Stomach (tissue), 4 donors: ENCODE data around the gene ZNF860.

Experiments
- POLR2A ChIP-seq, 4 donors: fragments of 450-650 bp; IDR thresholded peaks; one replicate each; pipeline ENCODE4 v1.6.1; 2016; ENCODE audit warnings: antibody characterized with exemption in 4 of 4, control low read depth in 2 of 4, mild to moderate bottlenecking in 1 of 4, moderate library complexity in 1 of 4
- TF ChIP-seq, protein P1 (sequence below), 7 experiments: fragments of 450-650 bp in 4 of 7; fragments of 200-600 bp in 3 of 7; sonication (generic) in 3 of 7; IDR thresholded peaks; one replicate each; pipeline ENCODE4 v1.5.1; 2016 to 2019; ENCODE audit warnings: antibody characterized with exemption in 7 of 7, control low read depth in 2 of 7, mild to moderate bottlenecking in 1 of 7

- TF ChIP-seq, protein P1, sequence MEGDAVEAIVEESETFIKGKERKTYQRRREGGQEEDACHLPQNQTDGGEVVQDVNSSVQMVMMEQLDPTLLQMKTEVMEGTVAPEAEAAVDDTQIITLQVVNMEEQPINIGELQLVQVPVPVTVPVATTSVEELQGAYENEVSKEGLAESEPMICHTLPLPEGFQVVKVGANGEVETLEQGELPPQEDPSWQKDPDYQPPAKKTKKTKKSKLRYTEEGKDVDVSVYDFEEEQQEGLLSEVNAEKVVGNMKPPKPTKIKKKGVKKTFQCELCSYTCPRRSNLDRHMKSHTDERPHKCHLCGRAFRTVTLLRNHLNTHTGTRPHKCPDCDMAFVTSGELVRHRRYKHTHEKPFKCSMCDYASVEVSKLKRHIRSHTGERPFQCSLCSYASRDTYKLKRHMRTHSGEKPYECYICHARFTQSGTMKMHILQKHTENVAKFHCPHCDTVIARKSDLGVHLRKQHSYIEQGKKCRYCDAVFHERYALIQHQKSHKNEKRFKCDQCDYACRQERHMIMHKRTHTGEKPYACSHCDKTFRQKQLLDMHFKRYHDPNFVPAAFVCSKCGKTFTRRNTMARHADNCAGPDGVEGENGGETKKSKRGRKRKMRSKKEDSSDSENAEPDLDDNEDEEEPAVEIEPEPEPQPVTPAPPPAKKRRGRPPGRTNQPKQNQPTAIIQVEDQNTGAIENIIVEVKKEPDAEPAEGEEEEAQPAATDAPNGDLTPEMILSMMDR (IDR thresholded peaks at IDR 0.05), result no peak
- TF ChIP-seq POLR2A (IDR thresholded peaks at IDR 0.05), result no peak
Measured at GRCh38 chr3:31968927-31969418, 12.6 kb upstream of the ZNF860 start.
